ENCODE measurements around the gene FRAS1.

DNA sequence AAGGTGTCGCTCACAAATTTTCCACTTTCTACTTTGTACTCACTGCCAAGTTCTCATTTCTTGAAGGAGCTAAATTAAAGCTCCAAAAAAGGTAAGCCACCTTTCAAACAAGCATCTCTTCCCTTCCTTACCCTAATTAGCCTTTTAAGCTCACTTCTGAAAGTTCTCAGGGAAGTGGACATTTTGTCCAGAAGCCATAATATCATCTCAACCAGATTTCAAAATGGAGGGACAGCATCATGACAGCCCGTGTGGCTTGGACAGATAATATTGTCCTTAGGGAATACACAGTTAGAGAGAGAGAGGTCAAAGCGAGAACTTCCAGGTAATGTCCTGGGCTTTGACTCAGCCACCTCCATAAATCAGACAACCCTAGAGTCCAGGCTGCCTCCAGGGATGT lies 400.6 kb downstream of the FRAS1 start:
- TF ChIP-seq, protein P1, sequence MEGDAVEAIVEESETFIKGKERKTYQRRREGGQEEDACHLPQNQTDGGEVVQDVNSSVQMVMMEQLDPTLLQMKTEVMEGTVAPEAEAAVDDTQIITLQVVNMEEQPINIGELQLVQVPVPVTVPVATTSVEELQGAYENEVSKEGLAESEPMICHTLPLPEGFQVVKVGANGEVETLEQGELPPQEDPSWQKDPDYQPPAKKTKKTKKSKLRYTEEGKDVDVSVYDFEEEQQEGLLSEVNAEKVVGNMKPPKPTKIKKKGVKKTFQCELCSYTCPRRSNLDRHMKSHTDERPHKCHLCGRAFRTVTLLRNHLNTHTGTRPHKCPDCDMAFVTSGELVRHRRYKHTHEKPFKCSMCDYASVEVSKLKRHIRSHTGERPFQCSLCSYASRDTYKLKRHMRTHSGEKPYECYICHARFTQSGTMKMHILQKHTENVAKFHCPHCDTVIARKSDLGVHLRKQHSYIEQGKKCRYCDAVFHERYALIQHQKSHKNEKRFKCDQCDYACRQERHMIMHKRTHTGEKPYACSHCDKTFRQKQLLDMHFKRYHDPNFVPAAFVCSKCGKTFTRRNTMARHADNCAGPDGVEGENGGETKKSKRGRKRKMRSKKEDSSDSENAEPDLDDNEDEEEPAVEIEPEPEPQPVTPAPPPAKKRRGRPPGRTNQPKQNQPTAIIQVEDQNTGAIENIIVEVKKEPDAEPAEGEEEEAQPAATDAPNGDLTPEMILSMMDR (IDR thresholded peaks at IDR 0.05; ENCODE audit: insufficient read depth, low read depth, low read length): no peak
- no peak for TF ChIP-seq EZH2 (IDR thresholded peaks at IDR 0.05; ENCODE audit: insufficient read depth, low read length)
